Testis (tissue), 3 donors: ENCODE measurements around the gene ADCY2. TPM values are rescaled to one million over a fixed set of nuclear protein-coding genes. Genes with fewer than 3 reads are reported as not detected.

ENCODE experiments used
- DNase-seq: peaks from one replicate; pipeline ENCODE4 v3.0.0-alpha.2; 2019
- H3K27ac ChIP-seq, 2 donors: fragments of 200-600 bp; sonication (generic); one replicate each; pipeline ENCODE4 v1.5.1; 2019
- H3K27me3 ChIP-seq: fragments of 200-600 bp; sonication (generic); one replicate; pipeline ENCODE4 v1.5.1; 2019
- H3K36me3 ChIP-seq: fragments of 200-600 bp; sonication (generic); one replicate; pipeline ENCODE4 v1.5.1; 2017; ENCODE audit warnings: low read depth; ENCODE audit errors: missing control alignments
- H3K4me1 ChIP-seq: fragments of 200-600 bp; sonication (generic); one replicate; pipeline ENCODE4 v1.5.1; 2019
- H3K4me3 ChIP-seq, 2 donors: fragments of 200-600 bp; sonication (generic); one replicate each; pipeline ENCODE4 v1.5.1; 2017 to 2019
- H3K9me3 ChIP-seq: fragments of 200-600 bp; sonication (generic); one replicate; pipeline ENCODE4 v1.5.1; 2017
- CTCF ChIP-seq, 3 experiments: fragments of 450-650 bp in 2 of 3; fragments of 200-600 bp in 1 of 3; sonication (generic) in 1 of 3; IDR thresholded peaks; one replicate each; pipeline ENCODE4 v1.5.1; 2016 to 2019; ENCODE audit warnings: antibody characterized with exemption in 3 of 3, mild to moderate bottlenecking in 2 of 3, moderate library complexity in 1 of 3
- POLR2A ChIP-seq: fragments of 450-650 bp; IDR thresholded peaks from one replicate; pipeline ENCODE4 v1.6.1; 2017; ENCODE audit warnings: antibody characterized with exemption, mild to moderate bottlenecking, moderate library complexity
- WGBS, 2 donors: methylation state at CpG; one replicate each; pipeline ENCODE4 v1.1.5; 2018; 5-methylcytosine and 5-hydroxymethylcytosine counted together
- intact Hi-C: fragments of 100-400 bp; cut with DNase I; formaldehyde crosslinking; loops from one replicate; pipeline ENCODE4 v1.15.1; 2023; ENCODE audit warnings: low total_unique reads
- polyA plus RNA-seq: library from polyadenylated mRNA; stranded (reverse); fragments of 350-450 nt; fragmentation: Illumina TruSeq; extraction: RNeasy Lipid Tissue Mini Kit (QIAGEN cat#74804); gene quantifications from one replicate; pipeline ENCODE4 v1.2.3, GENCODE V29; 2014; ENCODE audit warnings: low read depth, low replicate concordance; ENCODE audit not compliant: insufficient read depth
- total RNA-seq, 2 donors: library from RNA; depleted of rRNA; stranded (reverse); fragments of >200 nt; gene quantifications; one replicate each; pipeline ENCODE4 v1.2.3, GENCODE V29; 2016

ADCY2 gene
- total and polyA plus RNA-seq, 3 donors from 2014 or later = 9.4 to 18.5 (median 10.5) TPM

GRCh38 chr5:7753596-7753995 lies 357.7 kb downstream of the ADCY2 start:
- WGBS, 2 donors = 96 to 100% methylated on average over 1 of the region's 1 CpG

GRCh38 chr5:7754490-7754889 lies 358.6 kb downstream of the ADCY2 start:
- H3K4me1 ChIP-seq = no peaks in the 10 kb centered on the region
- H3K4me3 ChIP-seq = no peak overlapping the region
- no peak overlapping the region for H3K27ac ChIP-seq
- no peaks in the 10 kb centered on the region for H3K36me3 ChIP-seq
- no peak for TF ChIP-seq POLR2A
- no peak for TF ChIP-seq CTCF (IDR thresholded peaks at IDR 0.05)
- H3K27me3 ChIP-seq = no peaks in the 10 kb centered on the region
- no peak for DNase-seq
- intact Hi-C loops = no loop called here
- 78 to 80% methylated on average over 6 of the region's 6 CpGs for WGBS, 2 donors
- H3K9me3 ChIP-seq = no peaks in the 10 kb centered on the region

More at GRCh38 chr5:7753596-7753995, 357.7 kb downstream of the ADCY2 start:
- Histone ChIP-seq H3K4me3 (no peak overlapping the region), H3K9me3 (no peaks in the 10 kb centered on the region), H3K27ac (no peak overlapping the region), H3K4me1 (no peaks in the 10 kb centered on the region), H3K27me3 (no peaks in the 10 kb centered on the region), H3K36me3 (no peaks in the 10 kb centered on the region)
- DNase-seq = no peak
- no peak for TF ChIP-seq CTCF (IDR thresholded peaks at IDR 0.05)
- TF ChIP-seq POLR2A = no peak
- intact Hi-C loops = no loop called here

- 26 to 39% methylated on average over 13 of the region's 13 CpGs for WGBS, 2 donors
- H3K9me3 ChIP-seq = no peaks in the 10 kb centered on the region
- peak; percentile 85 for DNase-seq
- no peaks in the 10 kb centered on the region for H3K36me3 ChIP-seq
- no peak overlapping the region for H3K27ac ChIP-seq
- no peak overlapping the region for H3K4me3 ChIP-seq
- no peaks in the 10 kb centered on the region for H3K4me1 ChIP-seq
- H3K27me3 ChIP-seq = no peaks in the 10 kb centered on the region
- intact Hi-C loops = no loop called here
- no peak for TF ChIP-seq POLR2A
- peak; percentile 39 to 73 (median 64) for TF ChIP-seq CTCF (IDR thresholded peaks at IDR 0.05)
Measured at GRCh38 chr5:7754997-7755596, 359.2 kb downstream of the ADCY2 start.

GRCh38 chr5:7755958-7756357 lies 360.0 kb downstream of the ADCY2 start:
- DNase-seq = no peak
- no peaks in the 10 kb centered on the region for H3K4me1 ChIP-seq
- whole genome bisulfite sequencing, 2 donors = 74 to 80% methylated on average over 5 of the region's 5 CpGs
- no peak overlapping the region for H3K4me3 ChIP-seq
- H3K9me3 ChIP-seq = no peaks in the 10 kb centered on the region
- intact Hi-C loops = no loop called here
- H3K36me3 ChIP-seq = no peaks in the 10 kb centered on the region
- TF ChIP-seq CTCF (IDR thresholded peaks at IDR 0.05) (no peak), POLR2A (no peak)
- no peak overlapping the region for H3K27ac ChIP-seq
- no peaks in the 10 kb centered on the region for H3K27me3 ChIP-seq

GRCh38 chr5:7756453-7756852 lies 360.5 kb downstream of the ADCY2 start:
- no peak for DNase-seq
- no peaks in the 10 kb centered on the region for H3K27me3 ChIP-seq
- WGBS, 2 donors = 74 to 83% methylated on average over 4 of the region's 4 CpGs
- H3K4me1 ChIP-seq = no peaks in the 10 kb centered on the region
- H3K27ac ChIP-seq = no peak overlapping the region
- no peaks in the 10 kb centered on the region for H3K36me3 ChIP-seq
- no peaks in the 10 kb centered on the region for H3K9me3 ChIP-seq
- TF ChIP-seq POLR2A = no peak
- no peak overlapping the region for H3K4me3 ChIP-seq
- intact Hi-C loops = no loop called here
